Fibroblast of gingiva (primary cell): ENCODE measurements around the gene FOXJ2.
"Not testable (repeated sequence)": the region's sequence is repeated elsewhere in the genome, so short reads cannot be mapped to it uniquely, and the experiment has no call there.

Source experiments
- DNase-seq: peaks from one replicate; pipeline ENCODE4 v3.0.0-alpha.2; 2011; ENCODE audit warnings: low read depth

The FOXJ2 gene

DNA sequence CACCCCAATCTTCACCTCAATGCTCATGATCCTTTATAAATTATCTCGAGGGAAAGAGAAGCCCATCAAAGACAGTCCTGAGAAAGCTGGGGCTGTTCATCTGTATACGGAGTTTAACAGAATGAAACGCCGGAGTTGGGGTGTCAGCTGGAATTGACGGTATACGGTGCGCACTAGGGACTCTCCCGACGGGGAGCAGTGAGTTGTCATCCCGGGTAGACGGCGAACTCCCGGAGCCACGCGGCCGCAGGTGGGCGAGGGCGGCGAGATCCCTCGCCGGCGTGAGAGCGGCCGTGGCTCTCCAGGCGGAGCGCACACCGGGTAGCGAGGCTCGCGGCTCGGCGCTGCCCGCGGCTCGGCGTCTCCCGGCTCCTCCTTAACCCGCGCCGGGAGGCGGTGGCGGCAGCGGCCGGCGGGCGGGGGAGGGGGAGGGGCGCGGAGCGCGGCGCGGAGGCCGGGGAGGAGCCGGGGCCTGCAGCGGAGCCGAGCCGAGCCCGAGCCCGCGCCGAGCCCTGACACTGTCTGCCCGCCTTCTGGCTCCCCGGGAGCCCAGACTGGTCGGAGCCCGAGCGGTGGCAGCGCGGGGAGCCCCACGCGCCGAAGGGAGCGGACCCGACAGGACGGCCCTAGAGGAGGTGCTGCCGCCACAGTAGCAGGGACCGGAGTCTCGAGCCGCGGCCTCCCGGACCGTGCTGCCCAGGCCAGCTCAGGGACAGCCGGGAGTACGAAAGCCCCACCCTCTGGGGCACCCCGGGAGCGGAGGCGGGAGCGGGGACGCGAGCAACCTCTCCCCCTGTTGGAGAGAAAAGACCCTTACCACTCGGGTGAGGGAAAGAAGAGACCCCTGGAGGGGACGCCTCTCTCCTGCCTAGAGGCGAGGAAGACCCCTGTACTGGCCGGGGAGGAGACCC, at the start of gene FOXJ2:
Gene FOXJ2, plus strand, starts transcription at position 475 of the 911 bp plus-strand sequence. CDS start 7,117 bp downstream, outside the sequence.
- peak; percentile 71 for DNase-seq

GRCh38 chr12:7983019-7983418, 49.5 kb upstream of the FOXJ2 start:
- DNase-seq: not testable (repeated sequence)

DNA sequence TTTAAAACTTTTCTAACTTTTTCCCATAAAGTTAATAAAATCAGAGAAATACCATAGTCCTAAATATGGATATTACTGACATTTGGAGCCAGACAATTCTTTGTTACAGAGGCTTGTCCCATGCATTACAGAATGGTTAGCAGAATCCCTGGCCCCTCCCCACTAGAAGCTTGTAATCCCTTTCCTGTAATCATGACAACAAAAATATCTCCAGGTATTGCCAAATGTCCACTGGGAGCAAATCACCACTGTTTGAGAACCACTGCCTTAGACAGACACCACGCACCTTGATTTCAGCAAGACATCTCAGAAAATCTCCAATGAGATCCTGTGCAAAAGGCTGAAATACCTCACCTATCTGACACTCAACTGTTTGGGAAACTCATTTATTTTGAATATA, 49.1 kb upstream of the FOXJ2 start:
- not testable (repeated sequence) for DNase-seq

GRCh38 chr12:7984900-7985299, 47.6 kb upstream of the FOXJ2 start:
- no peak for DNase-seq

DNA sequence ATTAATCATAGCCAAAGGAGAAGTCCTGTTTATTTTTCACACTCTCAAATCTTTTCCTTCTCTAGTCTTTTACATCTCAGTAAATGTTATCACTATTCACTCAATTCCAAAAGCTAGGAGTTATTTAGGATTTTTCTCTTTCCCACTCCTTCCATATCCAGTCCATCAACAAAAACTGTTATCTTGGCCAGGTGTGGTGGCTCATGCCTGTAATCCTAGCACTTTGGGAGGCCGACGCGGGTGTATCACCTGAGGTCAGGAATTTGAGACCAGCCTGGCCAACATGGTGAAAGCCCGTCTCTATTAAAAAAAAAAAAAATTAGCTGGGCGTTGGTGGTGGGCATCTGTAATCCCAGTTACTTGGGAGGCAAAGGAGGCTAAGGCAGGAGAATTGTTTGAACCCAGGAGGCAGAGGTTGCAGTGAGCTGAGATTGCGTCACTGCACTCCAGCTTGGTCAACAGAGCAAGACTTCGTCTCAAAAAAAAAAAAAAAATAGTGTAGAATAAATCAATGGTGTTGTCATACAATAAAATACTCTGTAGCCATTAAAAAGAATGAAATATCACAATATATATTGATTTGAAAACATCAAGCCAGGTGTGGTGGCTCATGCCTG, 46.6 kb upstream of the FOXJ2 start:
- DNase-seq: no peak

GRCh38 chr12:7989827-7990491, 42.6 kb upstream of the FOXJ2 start:
- no peak for DNase-seq

- no peak for DNase-seq
Observed at GRCh38 chr12:7991535-7991934, 41.0 kb upstream of the FOXJ2 start.

- peak; percentile 82 for DNase-seq
Observed at GRCh38 chr12:7994731-7995205, 37.7 kb upstream of the FOXJ2 start.

GRCh38 chr12:7995266-7995963, 37.1 kb upstream of the FOXJ2 start:
- peak; percentile 86 for DNase-seq

GRCh38 chr12:8000827-8001226, 31.7 kb upstream of the FOXJ2 start:
- not testable (repeated sequence) for DNase-seq

- DNase-seq: not testable (repeated sequence)
Observed at GRCh38 chr12:8001496-8001895, 31.0 kb upstream of the FOXJ2 start.

DNA sequence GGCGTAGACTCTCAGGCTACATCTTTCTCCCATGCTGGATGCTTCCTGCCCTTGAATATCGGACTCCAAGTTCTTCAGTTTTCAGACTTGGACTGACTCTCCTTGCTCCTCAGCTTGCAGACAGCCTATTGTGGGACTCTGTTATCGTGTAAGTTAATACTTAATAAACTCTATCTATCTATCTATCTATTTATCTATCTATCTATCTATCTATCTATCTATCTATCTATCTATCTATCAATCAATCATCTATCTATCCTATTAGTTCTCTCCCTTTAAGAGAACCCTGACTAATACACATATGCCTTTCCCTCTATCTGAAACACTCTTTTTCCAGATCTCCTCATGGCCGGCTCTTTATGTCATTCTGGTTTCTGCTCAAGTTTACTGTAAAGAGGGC, 27.6 kb upstream of the FOXJ2 start:
- DNase-seq: not testable (repeated sequence)

DNA sequence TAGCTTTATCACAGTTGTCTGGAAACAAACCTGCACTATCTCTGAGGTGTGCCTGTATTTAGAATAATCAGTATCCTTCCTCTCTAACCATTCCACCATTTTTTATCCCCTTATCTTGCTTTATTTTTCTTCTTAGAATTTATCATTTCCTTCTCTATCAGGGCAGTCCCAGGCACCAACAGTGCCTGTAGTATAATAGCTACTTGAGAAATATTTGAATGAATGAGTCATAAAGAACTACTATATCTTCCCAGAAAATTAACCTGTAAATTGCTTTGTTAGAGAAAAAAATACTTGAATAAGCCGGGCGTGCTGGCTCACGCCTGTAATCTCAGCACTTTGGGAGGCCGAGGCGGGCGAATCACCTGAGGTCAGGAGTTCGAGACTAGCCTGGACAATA, 21.2 kb upstream of the FOXJ2 start:
- DNase-seq: no peak

DNA sequence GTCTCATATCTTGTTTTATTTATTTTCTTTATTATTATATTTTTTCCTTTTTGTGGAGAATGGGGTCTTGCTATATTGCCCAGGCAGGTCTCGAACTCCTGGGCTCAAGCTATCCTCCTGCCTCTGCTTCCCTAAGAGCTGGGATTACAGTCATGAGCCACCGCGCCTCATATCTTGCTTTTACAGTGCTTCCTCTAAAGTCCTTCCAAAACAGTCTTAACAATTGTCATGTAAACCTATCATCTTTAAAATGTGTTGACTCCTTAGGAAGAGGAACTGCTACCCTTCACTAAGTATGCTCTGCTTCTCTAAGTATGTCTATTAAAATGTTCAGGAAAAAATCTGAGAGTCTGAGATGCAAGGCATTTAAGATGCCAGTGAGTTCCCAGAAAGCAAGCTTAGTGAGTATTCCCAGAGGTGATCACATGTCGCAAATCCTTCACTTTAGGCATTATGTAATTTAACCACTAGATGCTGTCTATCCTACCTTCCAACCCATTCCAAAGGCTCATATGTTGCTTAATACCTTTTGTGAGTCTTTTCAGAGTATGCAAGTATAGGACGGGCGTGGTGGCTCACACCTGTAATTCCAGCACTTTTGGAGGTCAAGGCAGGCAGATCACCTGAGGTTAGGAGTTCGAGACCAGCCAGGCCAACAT, 19.7 kb upstream of the FOXJ2 start:
- DNase-seq: no peak

- DNase-seq: no peak
Observed at GRCh38 chr12:8014836-8015235, 17.7 kb upstream of the FOXJ2 start.

- DNase-seq: not testable (repeated sequence)
Observed at GRCh38 chr12:8018213-8018612, 14.3 kb upstream of the FOXJ2 start.

DNA sequence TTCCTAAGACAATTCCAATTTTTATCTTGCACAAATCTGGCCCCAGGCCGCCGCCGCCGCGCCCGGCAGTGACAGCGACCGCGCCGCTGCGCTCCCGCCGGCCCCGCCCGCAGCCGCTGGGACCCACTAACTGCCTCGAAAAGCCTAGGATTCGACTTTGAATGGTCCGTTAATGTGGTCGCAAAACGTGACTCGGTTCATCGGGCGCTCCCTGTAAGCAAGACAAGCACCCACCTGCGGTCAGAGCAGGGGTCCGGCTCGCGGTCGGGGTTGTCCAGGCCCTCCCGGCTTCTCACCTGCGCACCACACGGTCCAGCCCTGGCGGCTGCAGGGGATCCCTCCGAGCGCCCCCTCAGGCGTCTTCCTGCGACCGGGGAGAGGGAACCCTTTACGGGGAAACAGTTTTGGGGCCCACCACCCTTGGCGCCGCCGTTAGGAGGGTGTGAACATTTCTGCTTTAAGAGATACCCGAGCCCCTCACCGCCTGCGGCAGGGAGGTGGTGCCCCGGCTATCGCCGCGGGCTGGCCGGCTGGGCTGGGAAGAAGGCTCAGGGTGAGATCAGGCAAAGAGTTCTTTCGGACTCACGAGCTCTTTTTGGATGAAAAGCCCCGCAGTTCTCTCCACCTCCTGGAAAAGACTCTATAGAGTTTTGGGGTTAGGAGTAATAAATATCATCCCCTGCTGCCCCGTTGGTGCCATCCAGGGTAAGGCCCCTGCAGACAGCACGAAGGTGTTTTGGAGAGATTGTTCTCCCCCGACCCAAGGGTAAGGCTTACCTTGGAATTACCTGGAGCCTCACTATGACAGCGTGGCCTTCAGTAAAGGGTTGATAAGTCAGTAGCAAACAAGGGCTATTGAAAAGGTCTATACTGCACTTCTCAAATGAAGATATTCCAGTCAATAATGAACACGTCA, 13.6 kb upstream of the FOXJ2 start:
- no peak for DNase-seq

DNA sequence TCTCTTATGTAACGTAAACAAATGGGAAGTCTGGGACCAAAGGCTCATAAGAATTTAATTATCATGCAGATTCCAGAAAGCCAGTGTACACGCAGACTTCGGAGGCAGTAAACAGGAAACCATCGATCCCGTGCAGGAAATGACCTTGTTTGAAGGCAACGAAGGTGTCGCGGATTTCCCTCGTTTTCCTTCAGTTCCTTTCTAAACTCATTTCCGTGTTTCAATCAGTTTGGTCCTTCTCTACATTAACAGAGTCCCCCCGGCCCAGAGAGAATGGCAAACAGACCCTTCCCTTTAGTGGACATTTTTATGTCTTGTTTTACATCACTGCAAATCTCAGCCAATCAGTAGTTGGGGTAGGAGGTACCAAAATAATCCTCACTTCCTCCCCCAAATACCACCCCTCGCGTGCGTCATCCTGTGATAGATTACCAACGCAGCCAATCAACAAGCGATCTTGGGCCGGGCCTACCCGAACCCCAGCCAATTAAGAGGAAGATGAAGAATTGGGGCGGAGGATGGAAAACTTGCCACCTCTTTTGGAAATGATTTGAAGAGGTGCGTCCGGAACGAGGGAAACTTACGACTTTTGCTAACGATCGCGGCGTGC, 6.1 kb upstream of the FOXJ2 start:
- peak; percentile 99 for DNase-seq

- DNase-seq: no peak
Observed at GRCh38 chr12:8027856-8028255, 4.7 kb upstream of the FOXJ2 start.

DNA sequence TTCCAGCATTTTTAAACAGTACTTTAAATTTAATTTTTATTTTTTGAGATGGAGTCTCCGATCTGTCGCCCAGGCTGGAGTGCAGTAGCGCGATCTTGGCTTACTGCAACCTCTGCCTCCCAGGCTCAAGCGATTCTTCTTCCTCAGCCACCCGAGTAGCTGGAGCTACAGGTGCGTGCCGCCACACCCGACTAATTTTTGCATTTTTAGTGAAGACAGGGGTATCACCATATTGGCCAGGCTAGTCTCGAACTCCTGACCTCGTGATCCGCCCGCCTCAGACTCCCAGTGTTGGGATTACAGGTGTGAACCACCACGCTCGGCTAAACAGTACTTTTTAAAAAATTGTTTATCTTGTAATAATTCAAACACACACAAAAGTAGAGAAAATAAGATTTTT, 4.2 kb upstream of the FOXJ2 start:
- DNase-seq: no peak
